Measurements from ENCODE around the gene GRIFIN. TPM values are rescaled to one million over a fixed set of nuclear protein-coding genes. Genes with fewer than 3 reads are reported as not detected.

The GRIFIN gene
- total RNA-seq, 2 donors from 2014 or later, result not detected

GRCh38 chr7:2440608-2441245 is 35.5 kb downstream of the GRIFIN start:
- Histone ChIP-seq H3K9ac (ENCODE audit: extremely low read depth, low read length, poor library complexity, severe bottlenecking) (no peak overlapping the region), H3K4me3 (ENCODE audit: low read length) (no peak overlapping the region), H3K27me3 (ENCODE audit: control insufficient read depth, insufficient read depth, low read length, poor library complexity, severe bottlenecking) (no peaks in the 10 kb centered on the region), H3K27ac (ENCODE audit: low read depth, low read length) (peak overlapping the region; percentile 57), H3K4me1 (ENCODE audit: control insufficient read depth, insufficient read depth, low read length) (no peaks in the 10 kb centered on the region), H3K9me3 (ENCODE audit: control insufficient read depth, low read length) (no peaks in the 10 kb centered on the region), H3K36me3 (ENCODE audit: control insufficient read depth, insufficient read depth, low read length) (no peaks in the 10 kb centered on the region)
- Mint-ChIP-seq H3K4me1 (no peaks in the 10 kb centered on the region), H3K9me3 (no peaks in the 10 kb centered on the region), H3K27ac (no peak overlapping the region), H3K36me3 (ENCODE audit: low read depth) (peaks cover 24% of the 10 kb centered on the region), H3K4me3 (no peak overlapping the region), H3K27me3 (ENCODE audit: insufficient read depth) (no peaks in the 10 kb centered on the region)
- WGBS, 2 experiments (ENCODE audit: insufficient coverage in 1 of 2, insufficient read length in 1 of 2), result 94 to 96% methylated on average over 17 to 21 of the region's 21 CpGs
- DNase-seq, result no peak
- TF ChIP-seq CTCF (conservative IDR thresholded peaks at IDR 0.05), result no peak

DNA sequence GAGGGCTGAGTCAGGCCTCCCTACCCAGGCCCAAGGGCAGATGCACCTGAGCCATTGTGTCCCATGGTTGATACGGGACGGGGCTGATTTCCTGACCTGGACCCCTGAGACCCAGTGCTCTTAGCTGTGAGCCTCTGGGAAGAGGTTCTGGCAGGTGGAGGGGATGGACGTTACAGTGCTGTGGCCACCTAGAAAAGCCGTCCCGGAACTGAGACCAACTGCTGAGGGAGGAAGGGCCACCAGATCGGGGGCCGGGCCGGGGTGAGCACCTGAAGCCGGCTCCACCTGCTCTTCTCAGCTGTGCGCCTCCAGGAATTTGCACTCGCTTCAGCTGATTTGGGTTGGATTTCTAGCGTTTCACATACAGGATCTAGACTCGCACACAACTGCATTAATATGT is 37.4 kb downstream of the GRIFIN start:
- no peak overlapping the region for H3K4me3 ChIP-seq (ENCODE audit: low read length)
- no peak for DNase-seq
- H3K27ac ChIP-seq (ENCODE audit: low read depth, low read length), result no peak overlapping the region
- Mint-ChIP-seq H3K9me3 (no peaks in the 10 kb centered on the region), H3K36me3 (ENCODE audit: low read depth) (peaks cover 34% of the 10 kb centered on the region), H3K4me3 (no peak overlapping the region), H3K27ac (no peak overlapping the region), H3K27me3 (ENCODE audit: insufficient read depth) (no peaks in the 10 kb centered on the region), H3K4me1 (no peaks in the 10 kb centered on the region)
- no peak overlapping the region for H3K9ac ChIP-seq (ENCODE audit: extremely low read depth, low read length, poor library complexity, severe bottlenecking)
- no peak for TF ChIP-seq CTCF (conservative IDR thresholded peaks at IDR 0.05)
- H3K36me3 ChIP-seq (ENCODE audit: control insufficient read depth, insufficient read depth, low read length), result no peaks in the 10 kb centered on the region
- 92 to 94% methylated on average over 13 of the region's 13 CpGs for WGBS, 2 experiments (ENCODE audit: insufficient coverage in 1 of 2, insufficient read length in 1 of 2)
- no peaks in the 10 kb centered on the region for H3K9me3 ChIP-seq (ENCODE audit: control insufficient read depth, low read length)
- H3K27me3 ChIP-seq (ENCODE audit: control insufficient read depth, insufficient read depth, low read length, poor library complexity, severe bottlenecking), result no peaks in the 10 kb centered on the region
- H3K4me1 ChIP-seq (ENCODE audit: control insufficient read depth, insufficient read depth, low read length), result no peaks in the 10 kb centered on the region

DNA sequence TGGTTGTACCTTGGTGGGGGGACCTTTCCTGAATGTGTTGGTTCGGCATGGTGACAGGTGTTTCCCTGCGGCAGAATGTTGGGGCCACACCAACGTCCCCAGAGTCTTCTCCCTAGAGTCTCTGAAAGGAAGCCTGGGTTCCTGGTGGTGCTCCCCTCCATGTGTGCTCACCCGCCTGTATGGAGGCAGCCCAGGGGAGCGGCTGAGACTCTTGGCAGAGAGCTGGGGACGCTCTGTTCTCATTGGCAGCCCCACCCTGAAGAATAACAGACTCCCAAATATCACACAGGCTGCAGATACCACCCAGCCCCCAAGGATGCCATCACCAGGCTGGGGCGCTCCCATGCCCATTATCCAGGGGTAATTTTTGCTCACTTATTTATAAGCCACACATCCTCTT is 38.0 kb downstream of the GRIFIN start:
- DNase-seq, result no peak
- peaks cover 37% of the 10 kb centered on the region for H3K36me3 Mint-ChIP-seq (ENCODE audit: low read depth)
- no peak for TF ChIP-seq CTCF (conservative IDR thresholded peaks at IDR 0.05)
- Histone ChIP-seq H3K27ac (ENCODE audit: low read depth, low read length) (no peak overlapping the region), H3K4me3 (ENCODE audit: low read length) (no peak overlapping the region), H3K9ac (ENCODE audit: extremely low read depth, low read length, poor library complexity, severe bottlenecking) (no peak overlapping the region), H3K9me3 (ENCODE audit: control insufficient read depth, low read length) (no peaks in the 10 kb centered on the region), H3K4me1 (ENCODE audit: control insufficient read depth, insufficient read depth, low read length) (no peaks in the 10 kb centered on the region), H3K27me3 (ENCODE audit: control insufficient read depth, insufficient read depth, low read length, poor library complexity, severe bottlenecking) (no peaks in the 10 kb centered on the region), H3K36me3 (ENCODE audit: control insufficient read depth, insufficient read depth, low read length) (no peaks in the 10 kb centered on the region)
- 89 to 93% methylated on average over 3 to 7 of the region's 7 CpGs for WGBS, 2 experiments (ENCODE audit: insufficient coverage in 1 of 2, insufficient read length in 1 of 2)
- no peak overlapping the region for H3K27ac Mint-ChIP-seq
- no peak overlapping the region for H3K4me3 Mint-ChIP-seq
- no peaks in the 10 kb centered on the region for H3K4me1 Mint-ChIP-seq
- H3K27me3 Mint-ChIP-seq (ENCODE audit: insufficient read depth), result no peaks in the 10 kb centered on the region
- H3K9me3 Mint-ChIP-seq, result no peaks in the 10 kb centered on the region
